MV-4-11 (cell line): ENCODE measurements around the gene OTUD3.

Experiments
- DNase-seq: peaks from one replicate; lab custom pipeline; 2025; lab: John Stamatoyannopoulos, UW

The OTUD3 gene

DNA sequence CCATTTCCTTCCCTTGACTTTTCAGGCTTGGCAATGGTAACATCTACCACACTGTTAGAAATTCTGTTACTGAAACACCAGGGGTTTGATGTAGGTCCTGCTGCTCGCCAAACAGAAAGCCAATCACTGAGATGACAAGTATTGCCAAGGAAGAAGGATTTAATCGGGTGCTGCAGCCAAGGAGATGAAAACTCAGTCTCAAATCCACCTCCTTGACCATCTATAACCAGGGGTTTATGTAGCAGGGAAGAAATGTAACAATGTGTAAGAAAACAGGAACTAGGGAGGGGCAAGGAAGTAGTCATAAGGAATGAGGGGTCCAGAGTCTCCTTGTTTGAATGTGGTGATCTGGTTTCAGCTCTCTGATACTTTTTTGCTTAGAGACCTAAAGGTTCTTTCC is 71.9 kb downstream of the OTUD3 start:
- DNase-seq, result no peak

DNA sequence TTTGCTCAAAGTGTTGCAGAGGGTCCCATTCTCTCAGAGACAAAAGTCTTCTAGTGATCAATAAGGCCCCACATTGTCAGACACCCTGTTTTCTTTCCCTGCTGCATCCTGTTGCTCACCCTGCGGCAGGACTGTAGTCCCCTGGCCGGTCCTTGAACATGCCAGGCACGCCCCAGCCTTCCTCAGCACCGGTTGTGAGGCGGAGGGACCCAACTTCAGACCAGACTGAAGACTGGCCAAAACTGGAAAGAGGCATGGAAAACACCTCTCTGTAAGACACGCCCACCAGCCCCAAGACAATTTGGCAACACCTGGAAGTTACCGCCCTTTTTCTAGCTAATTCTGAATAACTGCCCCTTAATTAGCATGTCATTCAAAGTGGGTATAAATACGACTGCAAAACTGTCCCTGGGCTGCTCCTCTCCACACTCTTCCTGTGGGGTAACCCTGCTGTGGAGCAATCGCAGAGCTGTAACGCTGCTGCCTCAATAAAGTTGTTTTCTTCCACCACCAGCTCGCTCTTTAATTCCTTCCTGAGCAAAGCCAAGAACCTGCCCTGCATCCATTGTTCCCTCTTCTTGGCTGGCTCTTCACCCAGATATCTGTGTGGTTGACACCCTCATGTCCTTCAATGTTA is 73.5 kb downstream of the OTUD3 start:
- peak; percentile 66 for DNase-seq

DNA sequence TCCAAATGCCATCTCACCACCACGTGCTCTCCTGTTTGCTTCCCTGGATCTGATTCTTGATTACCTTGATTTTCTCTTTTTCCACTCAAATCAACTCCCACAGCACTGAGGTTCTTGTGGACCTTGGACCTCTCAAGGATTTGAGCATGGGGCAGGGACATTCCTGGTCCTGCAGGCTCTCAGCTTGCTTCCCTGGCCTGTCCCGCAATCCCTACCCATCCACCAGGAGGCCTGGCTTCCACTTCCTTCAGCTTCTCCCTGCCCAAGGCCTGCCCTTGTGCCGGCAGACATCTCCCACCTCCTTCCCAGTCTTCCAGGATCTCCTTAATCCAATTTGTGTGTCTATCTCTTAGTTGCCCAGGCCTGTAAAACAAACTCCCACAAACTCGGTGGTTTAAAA is 75.6 kb downstream of the OTUD3 start:
- no peak for DNase-seq

DNA sequence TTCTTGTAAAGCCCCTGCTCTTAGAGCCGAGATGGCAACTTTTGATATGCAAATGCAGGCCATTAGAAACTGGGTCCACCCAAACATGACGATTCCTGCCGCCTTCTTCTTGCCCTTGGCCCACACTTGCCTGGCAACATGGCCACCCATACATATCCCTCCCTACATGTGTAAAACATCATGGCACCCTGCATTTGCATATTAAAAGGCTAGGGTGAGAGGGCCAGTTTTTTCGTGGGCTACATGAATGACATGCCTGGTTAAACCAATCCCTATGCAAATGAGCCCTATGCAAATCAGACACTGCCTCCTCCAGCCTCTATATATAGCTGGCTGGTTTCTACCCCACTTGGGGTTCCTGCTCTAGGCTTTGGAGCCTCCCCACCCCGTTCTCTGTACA is 78.4 kb downstream of the OTUD3 start:
- DNase-seq, result no peak
